MCF 10A (cell line): ENCODE data around the gene DAB1. TPM values are rescaled to one million over a fixed set of nuclear protein-coding genes. Genes with fewer than 3 reads are reported as not detected.

ENCODE experiments used
- BruUV-seq: library from RNA; stranded (reverse); fragments of 400-500 nt; replicated peaks from 2 replicates; lab custom pipeline; 2021; lab: Mats Ljungman, UMichigan
- CTCF ChIA-PET: fragments of 300-600 bp; sonication (Branson Sonifier 250); formaldehyde crosslinking; extraction: SDS; loops from one replicate; lab custom pipeline; 2021; ENCODE audit warnings: antibody characterized with exemption, inconsistent platforms; lab: Yijun Ruan, JAX
- POLR2A ChIA-PET: fragments of 300-600, 350-650 bp; sonication (Branson Sonifier 250); formaldehyde crosslinking; extraction: SDS; loops from one replicate; lab custom pipeline; 2020; ENCODE audit warnings: antibody characterized with exemption, inconsistent platforms; lab: Yijun Ruan, JAX
- DNase-seq: peaks from one replicate; pipeline ENCODE4 v3.0.0-alpha.2; 2018; ENCODE audit not compliant: unreplicated experiment
- H3K27ac Mint-ChIP-seq: one replicate; pipeline ENCODE4 v1.8.0; 2022; ENCODE audit warnings: mild to moderate bottlenecking, low read depth, mixed read lengths; ENCODE audit not compliant: unreplicated experiment
- H3K27me3 Mint-ChIP-seq: one replicate; pipeline ENCODE4 v1.8.0; 2022; ENCODE audit warnings: mixed read lengths; ENCODE audit not compliant: insufficient read depth, unreplicated experiment
- H3K36me3 Mint-ChIP-seq: one replicate; pipeline ENCODE4 v1.8.0; 2022; ENCODE audit warnings: mild to moderate bottlenecking, moderate library complexity, mixed read lengths; ENCODE audit not compliant: insufficient read depth, unreplicated experiment
- H3K4me1 Mint-ChIP-seq: one replicate; pipeline ENCODE4 v1.8.0; 2022; ENCODE audit warnings: mixed read lengths; ENCODE audit not compliant: insufficient read depth, unreplicated experiment
- H3K4me3 Mint-ChIP-seq: one replicate; pipeline ENCODE4 v1.8.0; 2022; ENCODE audit warnings: mild to moderate bottlenecking, moderate library complexity, mixed read lengths; ENCODE audit not compliant: unreplicated experiment
- H3K9me3 Mint-ChIP-seq: one replicate; pipeline ENCODE4 v1.8.0; 2022; ENCODE audit warnings: mixed read lengths; ENCODE audit not compliant: unreplicated experiment
- CTCF ChIP-seq: fragments of 200-600 bp; IDR thresholded peaks from one replicate; pipeline ENCODE4 v1.8.0; 2022; ENCODE audit warnings: antibody characterized with exemption, mild to moderate bottlenecking; ENCODE audit not compliant: unreplicated experiment
- intact Hi-C: fragments of 100-400 bp; cut with micrococcal nuclease; formaldehyde crosslinking; loops from 2 replicates; pipeline ENCODE4 v1.14.1; 2022
- total RNA-seq: library from RNA; stranded (reverse); gene quantifications from 2 replicates; pipeline ENCODE4 v1.2.3, GENCODE V29; 2022

DAB1 gene
- total RNA-seq, 1 experiment from 2014 or later: not detected

- no TSS peak for BruUV-seq
- POLR2A ChIA-PET: no interaction called here
- no peaks in the 10 kb centered on the region for H3K27me3 Mint-ChIP-seq
- no peak for TF ChIP-seq CTCF
- CTCF ChIA-PET: interaction anchor here (0.6 kb wide), 1 partner anchor 529 kb away, joined by 4 read pairs; no protein-coding TSS in a partner anchor
- no peak overlapping the region for H3K27ac Mint-ChIP-seq
- intact Hi-C loops: no loop called here
- no peak overlapping the region for H3K4me3 Mint-ChIP-seq
- H3K36me3 Mint-ChIP-seq: no peaks in the 10 kb centered on the region
- H3K4me1 Mint-ChIP-seq: no peaks in the 10 kb centered on the region
- no peak for DNase-seq
- no peaks in the 10 kb centered on the region for H3K9me3 Mint-ChIP-seq
These were observed 280.9 kb downstream of the DAB1 start for GRCh38 chr1:57142999-57143398.

GRCh38 chr1:57142169-57142568, 281.7 kb downstream of the DAB1 start:
- no peaks in the 10 kb centered on the region for H3K9me3 Mint-ChIP-seq
- no peaks in the 10 kb centered on the region for H3K36me3 Mint-ChIP-seq
- POLR2A ChIA-PET: interaction anchor here (0.7 kb wide), 1 partner anchor 493 kb away, joined by 3 read pairs; no protein-coding TSS in a partner anchor
- no peak for DNase-seq
- H3K4me3 Mint-ChIP-seq: no peak overlapping the region
- BruUV-seq: no TSS peak
- intact Hi-C loops: no loop called here
- no peaks in the 10 kb centered on the region for H3K27me3 Mint-ChIP-seq
- H3K27ac Mint-ChIP-seq: no peak overlapping the region
- CTCF ChIA-PET: no interaction called here
- TF ChIP-seq CTCF: no peak
- H3K4me1 Mint-ChIP-seq: no peaks in the 10 kb centered on the region

GRCh38 chr1:57138432-57139078, 285.3 kb downstream of the DAB1 start:
- BruUV-seq: no TSS peak

GRCh38 chr1:57137980-57138379, 285.9 kb downstream of the DAB1 start:
- no peak overlapping the region for H3K4me3 Mint-ChIP-seq
- no peaks in the 10 kb centered on the region for H3K27me3 Mint-ChIP-seq
- BruUV-seq: no TSS peak
- no peaks in the 10 kb centered on the region for H3K9me3 Mint-ChIP-seq
- no peak for DNase-seq
- H3K27ac Mint-ChIP-seq: no peak overlapping the region
- no peaks in the 10 kb centered on the region for H3K4me1 Mint-ChIP-seq
- intact Hi-C loops: no loop called here
- POLR2A ChIA-PET: no interaction called here
- CTCF ChIA-PET: no interaction called here
- TF ChIP-seq CTCF: no peak
- H3K36me3 Mint-ChIP-seq: no peaks in the 10 kb centered on the region

More at GRCh38 chr1:57138432-57139078, 285.3 kb downstream of the DAB1 start:
- POLR2A ChIA-PET: no interaction called here
- no peaks in the 10 kb centered on the region for H3K4me1 Mint-ChIP-seq
- H3K27ac Mint-ChIP-seq: no peak overlapping the region
- no peaks in the 10 kb centered on the region for H3K27me3 Mint-ChIP-seq
- DNase-seq: no peak
- no peak for TF ChIP-seq CTCF
- no peaks in the 10 kb centered on the region for H3K36me3 Mint-ChIP-seq
- H3K4me3 Mint-ChIP-seq: no peak overlapping the region
- no peaks in the 10 kb centered on the region for H3K9me3 Mint-ChIP-seq
- intact Hi-C loops: no loop called here
- CTCF ChIA-PET: no interaction called here
